ENCODE results near the gene VAV1. TPM values are rescaled to one million over a fixed set of nuclear protein-coding genes. Genes with fewer than 3 reads are reported as not detected.
A peak's percentile ranks its signal among the peaks of the same experiment; 100 is the strongest.

The VAV1 gene
- total and polyA plus RNA-seq, 2 of the 13 experiments (the other 11 are each of a cell fraction or from before 2014, with no cell fraction given), result not detected

DNA sequence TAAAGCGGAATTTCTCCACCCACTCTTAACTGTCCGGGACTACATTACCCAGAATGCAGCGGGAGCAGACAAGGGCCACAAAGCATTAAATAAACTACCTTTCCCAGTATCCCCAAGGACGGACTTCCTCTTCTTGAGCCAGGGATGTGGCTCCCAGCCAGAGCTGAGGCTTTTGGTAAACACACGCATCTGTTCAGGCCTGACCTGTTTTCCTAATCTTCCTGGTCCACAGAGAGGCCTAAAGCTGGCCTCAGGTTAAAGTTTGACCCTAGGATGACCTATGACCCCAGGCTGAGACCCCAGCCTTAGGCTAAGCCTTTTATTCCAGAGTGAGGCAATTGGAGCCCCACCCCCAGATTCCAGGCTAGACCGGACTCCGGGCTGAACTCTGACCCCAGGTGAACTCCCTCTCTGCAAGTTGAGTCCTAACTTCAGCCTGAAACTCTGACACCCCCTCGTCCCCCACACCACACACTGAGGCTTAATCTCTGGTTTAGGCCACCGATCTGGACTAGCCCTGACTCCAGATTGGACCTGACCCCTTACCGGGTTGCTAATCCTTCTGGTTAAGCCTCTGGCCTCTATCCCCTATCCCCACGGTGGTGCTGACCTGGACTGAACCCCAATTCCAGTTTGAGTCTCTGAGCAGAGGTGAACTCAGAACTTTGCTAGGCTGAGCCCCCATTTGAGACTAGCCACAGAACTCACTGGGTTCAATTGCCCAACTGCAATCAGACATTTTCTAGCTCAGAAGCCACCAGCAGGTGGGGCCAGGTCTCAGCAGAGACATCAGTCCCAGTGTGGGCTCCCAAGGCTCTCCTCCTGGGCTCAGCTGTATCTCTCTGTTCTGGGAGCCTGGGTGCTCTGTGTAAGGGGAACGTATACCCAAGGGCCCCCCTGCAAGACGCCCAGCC lies 34.4 kb upstream of the VAV1 start (continued):
- TF ChIP-seq, protein P1, sequence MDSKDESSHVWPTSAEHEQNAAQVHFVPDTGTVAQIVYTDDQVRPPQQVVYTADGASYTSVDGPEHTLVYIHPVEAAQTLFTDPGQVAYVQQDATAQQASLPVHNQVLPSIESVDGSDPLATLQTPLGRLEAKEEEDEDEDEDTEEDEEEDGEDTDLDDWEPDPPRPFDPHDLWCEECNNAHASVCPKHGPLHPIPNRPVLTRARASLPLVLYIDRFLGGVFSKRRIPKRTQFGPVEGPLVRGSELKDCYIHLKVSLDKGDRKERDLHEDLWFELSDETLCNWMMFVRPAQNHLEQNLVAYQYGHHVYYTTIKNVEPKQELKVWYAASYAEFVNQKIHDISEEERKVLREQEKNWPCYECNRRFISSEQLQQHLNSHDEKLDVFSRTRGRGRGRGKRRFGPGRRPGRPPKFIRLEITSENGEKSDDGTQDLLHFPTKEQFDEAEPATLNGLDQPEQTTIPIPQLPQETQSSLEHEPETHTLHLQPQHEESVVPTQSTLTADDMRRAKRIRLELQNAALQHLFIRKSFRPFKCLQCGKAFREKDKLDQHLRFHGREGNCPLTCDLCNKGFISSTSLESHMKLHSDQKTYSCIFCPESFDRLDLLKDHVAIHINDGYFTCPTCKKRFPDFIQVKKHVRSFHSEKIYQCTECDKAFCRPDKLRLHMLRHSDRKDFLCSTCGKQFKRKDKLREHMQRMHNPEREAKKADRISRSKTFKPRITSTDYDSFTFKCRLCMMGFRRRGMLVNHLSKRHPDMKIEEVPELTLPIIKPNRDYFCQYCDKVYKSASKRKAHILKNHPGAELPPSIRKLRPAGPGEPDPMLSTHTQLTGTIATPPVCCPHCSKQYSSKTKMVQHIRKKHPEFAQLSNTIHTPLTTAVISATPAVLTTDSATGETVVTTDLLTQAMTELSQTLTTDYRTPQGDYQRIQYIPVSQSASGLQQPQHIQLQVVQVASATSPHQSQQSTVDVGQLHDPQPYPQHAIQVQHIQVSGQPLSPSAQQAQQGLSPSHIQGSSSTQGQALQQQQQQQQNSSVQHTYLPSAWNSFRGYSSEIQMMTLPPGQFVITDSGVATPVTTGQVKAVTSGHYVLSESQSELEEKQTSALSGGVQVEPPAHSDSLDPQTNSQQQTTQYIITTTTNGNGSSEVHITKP (CRISPR knock-in tag; IDR thresholded peaks at IDR 0.05; ENCODE audit: low read depth), result no peak; the same call in 1 of the 2 replicates
- TF ChIP-seq, protein P2, sequence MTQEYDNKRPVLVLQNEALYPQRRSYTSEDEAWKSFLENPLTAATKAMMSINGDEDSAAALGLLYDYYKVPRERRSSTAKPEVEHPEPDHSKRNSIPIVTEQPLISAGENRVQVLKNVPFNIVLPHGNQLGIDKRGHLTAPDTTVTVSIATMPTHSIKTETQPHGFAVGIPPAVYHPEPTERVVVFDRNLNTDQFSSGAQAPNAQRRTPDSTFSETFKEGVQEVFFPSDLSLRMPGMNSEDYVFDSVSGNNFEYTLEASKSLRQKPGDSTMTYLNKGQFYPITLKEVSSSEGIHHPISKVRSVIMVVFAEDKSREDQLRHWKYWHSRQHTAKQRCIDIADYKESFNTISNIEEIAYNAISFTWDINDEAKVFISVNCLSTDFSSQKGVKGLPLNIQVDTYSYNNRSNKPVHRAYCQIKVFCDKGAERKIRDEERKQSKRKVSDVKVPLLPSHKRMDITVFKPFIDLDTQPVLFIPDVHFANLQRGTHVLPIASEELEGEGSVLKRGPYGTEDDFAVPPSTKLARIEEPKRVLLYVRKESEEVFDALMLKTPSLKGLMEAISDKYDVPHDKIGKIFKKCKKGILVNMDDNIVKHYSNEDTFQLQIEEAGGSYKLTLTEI (CRISPR knock-in tag; conservative IDR thresholded peaks at IDR 0.05), result no peak
- TF ChIP-seq, protein P3, sequence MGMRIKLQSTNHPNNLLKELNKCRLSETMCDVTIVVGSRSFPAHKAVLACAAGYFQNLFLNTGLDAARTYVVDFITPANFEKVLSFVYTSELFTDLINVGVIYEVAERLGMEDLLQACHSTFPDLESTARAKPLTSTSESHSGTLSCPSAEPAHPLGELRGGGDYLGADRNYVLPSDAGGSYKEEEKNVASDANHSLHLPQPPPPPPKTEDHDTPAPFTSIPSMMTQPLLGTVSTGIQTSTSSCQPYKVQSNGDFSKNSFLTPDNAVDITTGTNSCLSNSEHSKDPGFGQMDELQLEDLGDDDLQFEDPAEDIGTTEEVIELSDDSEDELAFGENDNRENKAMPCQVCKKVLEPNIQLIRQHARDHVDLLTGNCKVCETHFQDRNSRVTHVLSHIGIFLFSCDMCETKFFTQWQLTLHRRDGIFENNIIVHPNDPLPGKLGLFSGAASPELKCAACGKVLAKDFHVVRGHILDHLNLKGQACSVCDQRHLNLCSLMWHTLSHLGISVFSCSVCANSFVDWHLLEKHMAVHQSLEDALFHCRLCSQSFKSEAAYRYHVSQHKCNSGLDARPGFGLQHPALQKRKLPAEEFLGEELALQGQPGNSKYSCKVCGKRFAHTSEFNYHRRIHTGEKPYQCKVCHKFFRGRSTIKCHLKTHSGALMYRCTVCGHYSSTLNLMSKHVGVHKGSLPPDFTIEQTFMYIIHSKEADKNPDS (CRISPR knock-in tag; IDR thresholded peaks at IDR 0.05), result no peak
- no peak; the same call in 1 of the 2 replicates for TF ChIP-seq STAT6 (CRISPR knock-in tag; IDR thresholded peaks at IDR 0.05; ENCODE audit: borderline replicate concordance)
- TF ChIP-seq NR3C1 (CRISPR knock-in tag; IDR thresholded peaks at IDR 0.05), result no peak
- peak; percentile 67; the same call in 1 of the 2 replicates for TF ChIP-seq ZBED4 (CRISPR knock-in tag; IDR thresholded peaks at IDR 0.05; ENCODE audit: borderline replicate concordance)
- no peak for TF ChIP-seq ZNF589 (CRISPR knock-in tag; conservative IDR thresholded peaks at IDR 0.05)
- peak; percentile 36; the same call in 1 of the 2 replicates for TF ChIP-seq SSRP1 (CRISPR knock-in tag; IDR thresholded peaks at IDR 0.05)
- no peak for TF ChIP-seq POLR2AphosphoS2 (IDR thresholded peaks at IDR 0.05; ENCODE audit: low read depth, low read length)
- no peak for TF ChIP-seq ZNF460 (CRISPR knock-in tag; IDR thresholded peaks at IDR 0.05; ENCODE audit: borderline replicate concordance)
- TF ChIP-seq SP5 (CRISPR knock-in tag; IDR thresholded peaks at IDR 0.05; ENCODE audit: borderline replicate concordance, low read depth), result no peak
- TF ChIP-seq FOXA3 (CRISPR knock-in tag; IDR thresholded peaks at IDR 0.05), result peak; percentile 82
- TF ChIP-seq POLR2G (IDR thresholded peaks at IDR 0.05; ENCODE audit: low read depth, low read length), result 0 out of 2 replicates have a peak, but pooled peaks have one; percentile 3
